H9 (cell line): ENCODE data around the gene RCAN3. TPM values are rescaled to one million over a fixed set of nuclear protein-coding genes. Genes with fewer than 3 reads are reported as not detected.

Source experiments
- DNase-seq: peaks from one replicate; pipeline ENCODE4 v3.0.0-alpha.2; 2017
- H2AFZ ChIP-seq: one replicate; pipeline ENCODE4 v1.6.1; 2013; ENCODE audit warnings: mild to moderate bottlenecking, low read length, control low read depth, moderate library complexity
- H2AK5ac ChIP-seq: 2 replicates; pipeline ENCODE4 v1.6.1; 2013; ENCODE audit warnings: low read length, control low read depth, mixed read lengths; ENCODE audit not compliant: insufficient read length
- H2BK120ac ChIP-seq: one replicate; pipeline ENCODE4 v1.6.1; 2013; ENCODE audit warnings: low read depth, mild to moderate bottlenecking, low read length, control low read depth, inconsistent platforms; ENCODE audit not compliant: poor library complexity, severe bottlenecking
- H2BK12ac ChIP-seq: 2 replicates; pipeline ENCODE4 v1.6.1; 2013; ENCODE audit warnings: low read length, control low read depth, mixed read lengths, low read depth; ENCODE audit not compliant: insufficient read length
- H2BK15ac ChIP-seq: 2 replicates; pipeline ENCODE4 v1.6.1; 2013; ENCODE audit warnings: low read depth, low read length, control low read depth
- H2BK20ac ChIP-seq: one replicate; pipeline ENCODE4 v1.6.1; 2013; ENCODE audit warnings: low read depth, mild to moderate bottlenecking, low read length, control low read depth, inconsistent platforms; ENCODE audit not compliant: poor library complexity, severe bottlenecking
- H2BK5ac ChIP-seq: 2 replicates; pipeline ENCODE4 v1.6.1; 2013; ENCODE audit warnings: low read length, control low read depth, mixed read lengths; ENCODE audit not compliant: insufficient read length
- H3K14ac ChIP-seq: 2 replicates; pipeline ENCODE4 v1.6.1; 2013; ENCODE audit warnings: low read length, control low read depth; ENCODE audit not compliant: insufficient read depth
- H3K18ac ChIP-seq: 2 replicates; pipeline ENCODE4 v1.6.1; 2013; ENCODE audit warnings: low read depth, mild to moderate bottlenecking, mixed read lengths, low read length, control low read depth; ENCODE audit not compliant: insufficient read length
- H3K23ac ChIP-seq: 2 replicates; pipeline ENCODE4 v1.6.1; 2013; ENCODE audit warnings: low read length, control low read depth, mixed read lengths, low read depth; ENCODE audit not compliant: insufficient read length
- H3K23me2 ChIP-seq: 2 replicates; pipeline ENCODE4 v1.6.1; 2013; ENCODE audit warnings: low read depth, mild to moderate bottlenecking, mixed read lengths, low read length, control low read depth; ENCODE audit not compliant: insufficient read length, poor library complexity, severe bottlenecking
- H3K27ac ChIP-seq: 2 replicates; pipeline ENCODE4 v1.5.1; 2013; ENCODE audit warnings: low read length, control low read depth, mixed read lengths, low read depth; ENCODE audit not compliant: insufficient read length
- H3K27me3 ChIP-seq: 2 replicates; pipeline ENCODE4 v1.6.1; 2013; ENCODE audit warnings: low read length, control low read depth, inconsistent platforms; ENCODE audit not compliant: insufficient read depth
- H3K4ac ChIP-seq: 2 replicates; pipeline ENCODE4 v1.6.1; 2013; ENCODE audit warnings: low read depth, mild to moderate bottlenecking, control low read depth, inconsistent platforms, low read length, moderate library complexity
- H3K4me1 ChIP-seq: 2 replicates; pipeline ENCODE4 v1.6.1; 2013; ENCODE audit warnings: low read length, control low read depth, inconsistent platforms; ENCODE audit not compliant: insufficient read depth
- H3K4me2 ChIP-seq: 2 replicates; pipeline ENCODE4 v1.6.1; 2013; ENCODE audit warnings: low read length, control low read depth, mixed read lengths; ENCODE audit not compliant: insufficient read length, insufficient read depth
- H3K56ac ChIP-seq: 2 replicates; pipeline ENCODE4 v1.6.1; 2013; ENCODE audit warnings: low read depth, mild to moderate bottlenecking, mixed read lengths, low read length, control low read depth; ENCODE audit not compliant: insufficient read length
- H3K79me1 ChIP-seq: 2 replicates; pipeline ENCODE4 v1.6.1; 2013; ENCODE audit warnings: low read depth, mild to moderate bottlenecking, moderate library complexity, low read length, control low read depth, inconsistent platforms; ENCODE audit not compliant: insufficient read depth, poor library complexity, severe bottlenecking
- H3K79me2 ChIP-seq: 2 replicates; pipeline ENCODE4 v1.6.1; 2013; ENCODE audit warnings: low read length, control low read depth, inconsistent platforms; ENCODE audit not compliant: insufficient read depth
- H3K9ac ChIP-seq: 2 replicates; pipeline ENCODE4 v1.6.1; 2013; ENCODE audit warnings: low read length, control low read depth, mixed read lengths; ENCODE audit not compliant: insufficient read length; ENCODE audit errors: extremely low read depth
- H3K9me3 ChIP-seq: one replicate; pipeline ENCODE4 v1.6.1; 2013; ENCODE audit warnings: low read depth, low read length, inconsistent platforms; ENCODE audit not compliant: control insufficient read depth
- H3T11ph ChIP-seq: one replicate; pipeline ENCODE4 v1.6.1; 2013; ENCODE audit warnings: mild to moderate bottlenecking, low read length, control low read depth, inconsistent platforms
- H4K20me1 ChIP-seq: one replicate; pipeline ENCODE4 v1.6.1; 2013; ENCODE audit not compliant: control insufficient read depth, insufficient read length, insufficient read depth
- H4K5ac ChIP-seq: 2 replicates; pipeline ENCODE4 v1.6.1; 2013; ENCODE audit warnings: low read depth, mild to moderate bottlenecking, mixed read lengths, low read length, control low read depth; ENCODE audit not compliant: insufficient read length
- H4K8ac ChIP-seq: replicated peaks from 2 replicates; pipeline ENCODE4 v1.6.1; 2013; ENCODE audit warnings: low read length, control low read depth, mixed read lengths, low read depth; ENCODE audit not compliant: insufficient read length
- H4K91ac ChIP-seq: 2 replicates; pipeline ENCODE4 v1.6.1; 2013; ENCODE audit warnings: low read depth, mild to moderate bottlenecking, moderate library complexity, mixed read lengths, low read length, control low read depth; ENCODE audit not compliant: insufficient read length
- H3K27ac Mint-ChIP-seq, 3 experiments: 2 replicates in 2 of 3; 3 replicates in 1 of 3; pipeline ENCODE4 v1.8.0; 2020 to 2021; ENCODE audit warnings: mixed read lengths in 3 of 3, mild to moderate bottlenecking in 1 of 3, moderate library complexity in 1 of 3
- H3K27me3 Mint-ChIP-seq: 2 replicates; pipeline ENCODE4 v1.8.0; 2021; ENCODE audit warnings: low read depth, mild to moderate bottlenecking, moderate library complexity, mixed read lengths
- H3K36me3 Mint-ChIP-seq, 3 experiments: 2 replicates in 2 of 3; 3 replicates in 1 of 3; pipeline ENCODE4 v1.8.0; 2020 to 2021; ENCODE audit warnings: low read depth in 3 of 3, mixed read lengths in 3 of 3; ENCODE audit not compliant: insufficient read depth in 1 of 3
- H3K4me1 Mint-ChIP-seq, 2 experiments: 2 replicates each; pipeline ENCODE4 v1.8.0; 2020; ENCODE audit warnings: mixed read lengths in 2 of 2
- H3K4me3 Mint-ChIP-seq, 2 experiments: 2 replicates in 1 of 2; 3 replicates in 1 of 2; pipeline ENCODE4 v1.8.0; 2020 to 2021; ENCODE audit warnings: mild to moderate bottlenecking in 2 of 2, mixed read lengths in 2 of 2, moderate library complexity in 1 of 2
- H3K9me3 Mint-ChIP-seq, 2 experiments: 2 replicates in 1 of 2; 3 replicates in 1 of 2; pipeline ENCODE4 v1.8.0; 2020; ENCODE audit warnings: mild to moderate bottlenecking in 2 of 2, mixed read lengths in 2 of 2, moderate library complexity in 1 of 2
- CTCF ChIP-seq: fragments of 200-600 bp; sonication (generic); conservative IDR thresholded peaks from 3 replicates; pipeline ENCODE4 v1.8.0; 2021; ENCODE audit warnings: antibody characterized with exemption, mild to moderate bottlenecking
- WGBS: extraction: QIAGEN DNeasy Blood & Tissue Kit; methylation state at CpG from one replicate; pipeline ENCODE4 v1.1.7; 2013; ENCODE audit warnings: missing lambda C conversion rate, low lambda C conversion rate, mixed read lengths; ENCODE audit not compliant: insufficient read length; ENCODE audit errors: extremely low coverage; 5-methylcytosine and 5-hydroxymethylcytosine counted together
- total RNA-seq: library from RNA; stranded (reverse); gene quantifications from 2 replicates; pipeline ENCODE4 v1.2.1, GENCODE V29; 2021

Gene RCAN3
- total RNA-seq, 1 experiment from 2014 or later, result 13.0 TPM

- no peak overlapping the region for H3K27ac ChIP-seq
- no peak overlapping the region for H3K18ac ChIP-seq
- Mint-ChIP-seq H3K9me3 (no peaks in the 10 kb centered on the region), H3K4me1 (peaks cover 30 to 35% of the 10 kb centered on the region in 2 experiments), H3K4me3 (no peak overlapping the region), H3K36me3 (no peaks in the 10 kb centered on the region; a peak in 1 of 7 replicates), H3K27ac (no peak overlapping the region), H3K27me3 (peaks cover 7% of the 10 kb centered on the region)
- H2BK20ac ChIP-seq, result no peak overlapping the region
- no peak overlapping the region for H2AK5ac ChIP-seq
- H4K20me1 ChIP-seq, result no peaks in the 10 kb centered on the region
- no peak overlapping the region for H4K5ac ChIP-seq
- H3K79me2 ChIP-seq, result no peaks in the 10 kb centered on the region
- no peak overlapping the region for H4K8ac ChIP-seq
- H2BK15ac ChIP-seq, result no peak overlapping the region
- no peak overlapping the region for H3K23ac ChIP-seq
- no peak for TF ChIP-seq CTCF
- H3K23me2 ChIP-seq, result peaks cover 9% of the 10 kb centered on the region
- H3K56ac ChIP-seq, result no peak overlapping the region
- no peak overlapping the region for H3K9ac ChIP-seq
- 0 out of 2 replicates have a peak, but pooled peaks cover 2% of the 10 kb centered on the region for H3K27me3 ChIP-seq
- H2BK120ac ChIP-seq, result no peak overlapping the region
- H3K4me2 ChIP-seq, result no peak overlapping the region
- no peak for DNase-seq
- H3K79me1 ChIP-seq, result no peaks in the 10 kb centered on the region
- no peak overlapping the region for H2BK12ac ChIP-seq
- WGBS, result no CpG with 5 or more reads among the region's 5 CpGs
- H3K4ac ChIP-seq, result no peak overlapping the region
- no peak overlapping the region for H4K91ac ChIP-seq
- no peaks in the 10 kb centered on the region for H3K4me1 ChIP-seq
- no peak overlapping the region for H2BK5ac ChIP-seq
- no peaks in the 10 kb centered on the region for H3K9me3 ChIP-seq
- no peak overlapping the region for H3T11ph ChIP-seq
- no peak overlapping the region for H2AFZ ChIP-seq
- no peak overlapping the region for H3K14ac ChIP-seq
Measured at GRCh38 chr1:24500448-24501048, 2.1 kb upstream of the RCAN3 start.
